T-helper 2 cell treated with Interferon-gamma antibody and Interleukin-4, amounts not matched to agents 100 ng/mL and 5 ng/mL, for 36 hours (primary cell): ENCODE measurements around the gene NRDC. TPM values are rescaled to one million over a fixed set of nuclear protein-coding genes. Genes with fewer than 3 reads are reported as not detected.

ENCODE experiments used
- intact Hi-C: fragments of 100-400 bp; cut with micrococcal nuclease; formaldehyde crosslinking; loops from one replicate; pipeline ENCODE4 v1.15.1; 2023
- total RNA-seq: library from RNA; stranded (reverse); gene quantifications from 2 replicates; pipeline ENCODE4 v1.2.3, GENCODE V29; 2022

NRDC gene
- total RNA-seq, 1 donor from 2014 or later, result 176 TPM

- intact Hi-C loops, result loop anchor here (10.0 kb wide), 1 partner anchor 400 kb away; no protein-coding TSS in a partner anchor
Measured at GRCh38 chr1:51894748-51895147, 16.2 kb upstream of the NRDC start.

DNA sequence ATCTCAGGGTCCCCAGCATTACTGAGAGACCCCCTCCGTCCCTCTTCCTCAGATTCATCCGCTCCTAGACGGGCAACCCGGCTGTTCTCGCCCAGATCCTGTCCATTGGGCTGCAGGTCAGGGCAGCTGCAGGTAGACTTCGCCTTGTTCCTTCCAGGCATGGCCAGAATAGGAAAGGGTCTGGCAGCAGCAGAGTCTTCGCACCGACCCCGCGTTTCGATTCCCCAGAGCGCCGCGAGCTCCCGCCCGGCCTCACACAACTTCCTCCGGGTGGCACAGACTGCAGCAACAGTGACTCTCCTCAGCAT lies 265 bp downstream of the NRDC start:
- intact Hi-C loops, result loop anchor here (1.0 to 10.0 kb wide), 8 partner anchors 151 to 916 kb away; partner anchors contain the start of genes BTF3L4, CC2D1B, EPS15 and FAF1

DNA sequence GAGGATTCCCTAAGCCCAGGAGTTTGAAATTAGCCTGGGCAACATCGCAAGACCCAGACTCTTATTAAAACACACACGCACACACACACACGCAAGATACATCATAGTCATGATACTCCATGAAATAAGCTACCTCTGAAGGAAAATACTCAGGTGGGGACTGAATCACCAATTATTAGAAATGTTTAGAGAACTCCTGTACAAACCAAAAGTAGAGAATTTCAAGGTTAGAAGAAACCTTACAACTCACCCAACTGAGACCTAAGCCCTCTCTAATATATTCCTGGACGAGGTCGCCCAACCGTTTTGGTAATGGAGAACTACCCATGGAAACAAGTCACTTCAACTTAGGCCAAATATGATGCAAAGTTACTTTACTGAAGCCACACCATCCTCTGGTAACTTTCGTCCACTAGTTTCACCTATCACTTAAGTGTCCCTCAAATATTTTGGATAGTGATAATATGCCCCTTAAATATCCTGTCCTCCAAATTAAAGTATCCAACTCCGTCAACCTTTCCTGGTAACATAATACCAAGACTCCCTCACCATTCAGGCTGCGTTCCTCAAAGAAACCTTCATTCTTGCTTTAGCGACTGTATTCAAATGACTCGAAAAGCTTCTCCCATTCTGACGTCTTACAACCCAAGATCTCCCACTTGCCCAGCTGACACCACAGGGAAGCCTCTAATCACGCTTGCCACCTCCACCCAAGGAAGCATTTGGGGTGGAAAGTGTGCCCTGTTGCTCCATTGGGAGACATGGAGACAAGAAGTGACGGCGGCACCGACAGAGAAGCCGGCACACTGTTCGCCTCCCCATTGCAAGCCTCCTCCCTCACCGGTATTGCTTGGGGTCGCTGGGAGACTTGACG lies 856 bp downstream of the NRDC start:
- intact Hi-C loops, result loop anchor here (1.0 to 10.0 kb wide), 8 partner anchors 150 to 915 kb away; partner anchors contain the start of genes BTF3L4, CC2D1B, EPS15 and FAF1

DNA sequence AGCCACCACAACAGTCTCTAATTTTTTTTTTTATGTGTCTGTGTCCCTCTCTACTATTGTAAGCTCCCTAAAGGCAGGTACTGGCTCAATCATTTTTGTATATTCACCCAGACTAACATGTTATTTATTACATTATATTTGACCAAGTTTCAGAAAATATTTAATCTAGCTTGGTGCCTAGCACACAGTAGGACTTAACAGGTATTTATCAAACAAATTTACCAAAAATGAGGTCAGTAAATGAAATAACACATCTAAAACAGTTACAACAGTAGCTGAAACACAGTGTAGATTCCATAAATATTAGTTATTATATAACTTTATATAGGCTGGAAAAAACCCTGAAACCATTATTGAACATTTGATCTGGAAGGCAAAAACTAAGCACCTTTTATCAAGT lies 2.7 kb downstream of the NRDC start:
- intact Hi-C loops, result loop anchor here (5.0 to 10.0 kb wide), 5 partner anchors 149 to 914 kb away; partner anchors contain the start of genes EPS15, FAF1, OSBPL9 and ZYG11B

DNA sequence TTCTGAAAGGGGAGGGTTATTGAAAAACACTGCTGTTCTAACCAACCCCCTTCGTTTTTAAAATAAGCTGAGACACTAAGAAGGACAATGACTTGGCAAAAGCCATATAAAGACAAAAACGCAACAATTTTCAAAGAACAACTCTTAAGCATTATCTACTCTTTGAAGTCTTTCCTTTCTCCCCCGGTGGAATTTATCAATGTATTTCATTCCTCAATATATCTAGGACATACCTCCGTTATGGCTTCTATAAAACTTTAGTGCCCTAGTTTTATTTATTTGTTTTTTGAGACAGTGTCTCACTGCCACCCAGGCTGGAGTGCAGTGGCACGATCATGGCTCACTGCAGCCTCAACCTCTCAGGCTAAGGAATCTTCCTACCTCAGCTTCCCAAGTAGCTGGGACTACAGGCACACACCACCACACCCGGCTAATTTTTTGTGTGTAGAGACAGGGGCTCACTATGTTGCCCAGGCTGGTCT lies 3.2 kb downstream of the NRDC start:
- intact Hi-C loops, result loop anchor here (5.0 to 10.0 kb wide), 5 partner anchors 148 to 913 kb away; partner anchors contain the start of genes EPS15, FAF1, OSBPL9 and ZYG11B

GRCh38 chr1:51873270-51873669 lies 5.3 kb downstream of the NRDC start:
- intact Hi-C loops, result loop anchor here (10.0 kb wide), 1 partner anchor 852 kb away; the partner anchor contains the start of gene ZYG11B

DNA sequence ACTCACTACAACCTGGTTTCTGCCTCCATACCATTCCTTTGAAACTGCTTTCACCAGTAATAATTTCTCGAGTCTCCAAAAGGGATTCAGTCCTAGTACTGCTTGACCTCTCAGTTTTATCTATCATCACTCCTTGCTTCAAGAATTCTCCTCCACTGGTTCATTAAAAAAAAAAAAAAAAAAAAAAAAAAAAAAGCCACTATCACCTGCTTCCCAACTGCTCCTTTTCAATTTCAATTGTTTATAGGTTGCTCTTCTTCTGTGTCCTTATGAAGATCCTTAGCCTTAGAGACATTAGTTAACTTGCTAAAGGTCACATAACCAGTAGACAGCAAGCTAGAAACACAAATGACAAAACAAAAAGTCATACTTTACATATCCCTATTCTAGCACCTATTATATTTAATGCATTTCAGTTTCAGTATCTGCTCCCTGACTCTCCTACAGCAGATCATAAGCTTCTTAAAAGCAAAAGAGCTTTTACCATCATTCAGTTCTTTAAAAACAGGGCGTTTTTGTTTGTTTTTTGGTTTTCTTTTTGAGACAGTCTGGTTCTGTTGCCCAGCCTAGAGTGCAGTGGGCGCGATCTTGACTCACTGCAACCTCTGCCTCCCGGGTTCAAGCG lies 7.1 kb downstream of the NRDC start:
- intact Hi-C loops, result loop anchor here (10.0 kb wide), 1 partner anchor 853 kb away; the partner anchor contains the start of gene ZYG11B

DNA sequence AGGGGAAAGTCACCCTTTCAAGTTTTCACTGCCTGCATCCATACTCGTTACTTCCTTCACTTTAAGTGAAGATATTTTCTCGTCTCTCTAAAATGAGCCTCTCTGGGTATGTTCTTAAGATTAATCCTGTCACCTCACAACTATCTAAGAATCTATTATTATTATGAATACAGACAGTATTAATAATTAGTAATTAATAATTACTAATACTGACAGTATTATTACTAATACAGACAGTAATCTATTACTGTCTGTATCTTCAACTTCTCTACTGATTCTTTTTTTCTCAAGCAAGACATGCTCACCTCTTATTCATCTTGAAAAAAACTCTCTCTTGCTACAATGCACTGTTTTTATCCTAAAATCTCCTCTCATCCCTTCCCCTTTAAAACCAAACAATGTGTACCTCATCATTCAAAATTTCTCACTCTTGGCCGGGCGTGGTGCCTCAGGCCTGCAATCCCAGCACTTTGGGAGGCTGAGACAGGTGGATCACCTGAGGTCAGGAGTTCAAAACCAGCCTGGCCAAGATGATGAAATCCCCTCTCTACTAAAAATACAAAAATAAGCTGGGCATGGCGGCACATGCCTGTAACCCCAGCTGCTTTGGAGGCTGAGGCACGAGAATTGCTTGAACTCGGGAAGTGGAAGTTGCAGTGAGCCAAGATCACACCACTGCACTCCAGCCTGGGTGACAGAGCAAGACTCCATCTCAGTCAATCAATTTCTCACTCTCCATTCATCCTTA lies 7.8 kb downstream of the NRDC start:
- intact Hi-C loops, result loop anchor here (10.0 kb wide), 1 partner anchor 854 kb away; the partner anchor contains the start of gene ZYG11B

- intact Hi-C loops, result no loop called here
Measured at GRCh38 chr1:51867479-51868232, 10.9 kb downstream of the NRDC start.

DNA sequence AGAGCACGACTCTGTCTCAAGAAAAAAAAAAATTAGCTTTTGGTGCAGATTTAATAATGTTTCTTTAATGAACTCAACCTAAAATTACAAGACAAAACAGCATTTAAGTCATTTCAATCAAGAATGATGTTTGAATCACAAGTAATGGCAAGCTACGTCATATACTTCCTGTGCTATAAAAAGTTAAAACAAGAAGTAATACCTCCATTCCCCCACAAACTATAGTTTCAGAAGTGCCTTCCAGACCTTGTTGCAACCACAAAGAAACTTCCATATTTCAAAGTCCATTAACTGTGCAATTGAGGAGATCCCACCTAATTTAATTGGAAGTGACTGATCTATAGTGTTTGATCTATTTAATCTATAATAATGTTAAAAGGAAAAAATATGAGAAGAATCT lies 15.1 kb downstream of the NRDC start:
- intact Hi-C loops, result no loop called here

- intact Hi-C loops, result no loop called here
Measured at GRCh38 chr1:51861669-51862068, 16.9 kb downstream of the NRDC start.

GRCh38 chr1:51859735-51860134 lies 18.8 kb downstream of the NRDC start:
- intact Hi-C loops, result no loop called here

GRCh38 chr1:51859333-51859732 lies 19.2 kb downstream of the NRDC start:
- intact Hi-C loops, result no loop called here

DNA sequence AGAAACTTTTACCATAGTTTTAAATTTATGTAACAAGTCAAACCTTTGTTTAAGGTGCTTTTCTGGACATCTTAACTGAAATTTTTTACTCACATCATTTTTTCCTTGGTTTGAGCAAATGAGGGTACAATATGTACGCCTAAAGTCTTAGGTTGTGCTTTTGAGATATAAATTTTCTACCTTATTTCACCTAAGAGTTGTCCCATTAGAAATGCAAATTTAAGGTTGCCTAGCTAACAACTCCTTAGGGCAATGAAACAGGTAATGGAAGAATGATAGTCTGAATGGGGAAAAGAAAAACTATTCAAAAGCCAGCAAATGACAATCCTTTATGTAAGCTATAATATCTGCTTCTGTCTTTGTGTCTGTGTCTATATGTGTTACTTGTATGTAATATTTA lies 19.6 kb downstream of the NRDC start:
- intact Hi-C loops, result no loop called here

GRCh38 chr1:51856745-51857144 lies 21.8 kb downstream of the NRDC start:
- intact Hi-C loops, result no loop called here

DNA sequence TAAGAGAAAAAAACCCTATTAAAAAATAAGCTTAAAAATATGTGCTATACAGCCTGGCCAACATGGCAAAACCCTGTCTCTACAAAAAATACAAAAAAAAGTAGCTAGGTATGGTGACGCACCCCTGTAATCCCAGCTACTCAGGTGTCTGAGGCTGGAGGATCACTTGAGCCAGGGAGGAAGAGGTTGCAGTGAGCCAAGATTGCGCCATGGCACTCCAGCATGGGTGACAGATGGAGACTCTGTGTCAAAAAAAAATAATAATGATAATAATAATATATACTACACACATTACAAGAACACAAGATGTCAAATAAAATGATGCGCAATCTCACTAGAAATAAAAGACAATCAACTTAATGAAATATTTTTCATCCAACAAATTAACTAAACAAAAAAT lies 22.9 kb downstream of the NRDC start:
- intact Hi-C loops, result no loop called here

- intact Hi-C loops, result no loop called here
Measured at GRCh38 chr1:51853360-51853759, 25.2 kb downstream of the NRDC start.

DNA sequence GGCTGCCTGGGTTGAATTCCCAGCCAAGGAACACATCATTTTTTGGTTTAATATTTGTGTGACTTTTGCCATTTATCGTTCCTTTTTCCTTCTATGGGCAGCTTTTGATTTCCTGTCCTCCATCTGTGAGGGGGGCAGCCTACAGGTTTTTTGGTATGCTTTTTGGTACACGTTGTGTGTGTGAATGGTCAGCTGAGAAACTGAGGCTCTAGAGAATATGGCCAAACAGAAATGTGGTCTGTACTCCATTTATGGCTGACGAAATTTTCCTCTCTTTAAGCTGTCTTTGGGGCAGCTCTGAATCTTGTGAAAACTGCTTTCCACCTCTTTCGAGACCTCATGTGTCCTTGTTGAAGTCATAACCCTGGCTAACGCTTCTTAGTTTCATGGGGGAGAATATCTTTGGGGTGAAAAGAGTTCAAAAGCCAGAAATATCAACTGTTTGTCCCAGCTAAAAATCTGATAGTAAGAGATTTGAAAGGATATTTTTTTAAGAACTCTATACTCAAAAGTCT lies 26.6 kb downstream of the NRDC start:
- intact Hi-C loops, result no loop called here

GRCh38 chr1:51850420-51851223 lies 27.9 kb downstream of the NRDC start:
- intact Hi-C loops, result no loop called here
